ENCODE data around the gene LRP4. TPM values are rescaled to one million over a fixed set of nuclear protein-coding genes. Genes with fewer than 3 reads are reported as not detected.

Gene LRP4
- total RNA-seq, 1 donor: 2.2 TPM

GRCh38 chr11:46961041-46961440, 42.7 kb upstream of the LRP4 start:
- H3K36me3 ChIP-seq (ENCODE audit: insufficient read depth, low read length): no peaks in the 10 kb centered on the region
- peaks cover 2% of the 10 kb centered on the region for H3K79me2 ChIP-seq (ENCODE audit: insufficient read depth, low read length)
- no peaks in the 10 kb centered on the region for H3K27me3 ChIP-seq (ENCODE audit: insufficient read depth, low read length)
- H3K4me3 ChIP-seq (ENCODE audit: insufficient read depth, low read length): no peak overlapping the region
- H3K27ac ChIP-seq (ENCODE audit: low read depth, low read length): no peak overlapping the region
- no peak for DNase-seq (ENCODE audit: insufficient read length, low spot score, missing footprints)
- H4K20me1 ChIP-seq (ENCODE audit: insufficient read depth, low read length): no peaks in the 10 kb centered on the region
- H3K4me1 ChIP-seq (ENCODE audit: insufficient read depth, low read length): no peaks in the 10 kb centered on the region
- no peak overlapping the region for H2AFZ ChIP-seq (ENCODE audit: low read length)
- no peaks in the 10 kb centered on the region for H3K9me3 ChIP-seq (ENCODE audit: low read depth, low read length)
- TF ChIP-seq, protein P1, sequence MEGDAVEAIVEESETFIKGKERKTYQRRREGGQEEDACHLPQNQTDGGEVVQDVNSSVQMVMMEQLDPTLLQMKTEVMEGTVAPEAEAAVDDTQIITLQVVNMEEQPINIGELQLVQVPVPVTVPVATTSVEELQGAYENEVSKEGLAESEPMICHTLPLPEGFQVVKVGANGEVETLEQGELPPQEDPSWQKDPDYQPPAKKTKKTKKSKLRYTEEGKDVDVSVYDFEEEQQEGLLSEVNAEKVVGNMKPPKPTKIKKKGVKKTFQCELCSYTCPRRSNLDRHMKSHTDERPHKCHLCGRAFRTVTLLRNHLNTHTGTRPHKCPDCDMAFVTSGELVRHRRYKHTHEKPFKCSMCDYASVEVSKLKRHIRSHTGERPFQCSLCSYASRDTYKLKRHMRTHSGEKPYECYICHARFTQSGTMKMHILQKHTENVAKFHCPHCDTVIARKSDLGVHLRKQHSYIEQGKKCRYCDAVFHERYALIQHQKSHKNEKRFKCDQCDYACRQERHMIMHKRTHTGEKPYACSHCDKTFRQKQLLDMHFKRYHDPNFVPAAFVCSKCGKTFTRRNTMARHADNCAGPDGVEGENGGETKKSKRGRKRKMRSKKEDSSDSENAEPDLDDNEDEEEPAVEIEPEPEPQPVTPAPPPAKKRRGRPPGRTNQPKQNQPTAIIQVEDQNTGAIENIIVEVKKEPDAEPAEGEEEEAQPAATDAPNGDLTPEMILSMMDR (IDR thresholded peaks at IDR 0.05; ENCODE audit: extremely low read depth, low read depth, low read length): no peak
- no peak overlapping the region for H3K4me2 ChIP-seq (ENCODE audit: insufficient read depth, low read length)

DNA sequence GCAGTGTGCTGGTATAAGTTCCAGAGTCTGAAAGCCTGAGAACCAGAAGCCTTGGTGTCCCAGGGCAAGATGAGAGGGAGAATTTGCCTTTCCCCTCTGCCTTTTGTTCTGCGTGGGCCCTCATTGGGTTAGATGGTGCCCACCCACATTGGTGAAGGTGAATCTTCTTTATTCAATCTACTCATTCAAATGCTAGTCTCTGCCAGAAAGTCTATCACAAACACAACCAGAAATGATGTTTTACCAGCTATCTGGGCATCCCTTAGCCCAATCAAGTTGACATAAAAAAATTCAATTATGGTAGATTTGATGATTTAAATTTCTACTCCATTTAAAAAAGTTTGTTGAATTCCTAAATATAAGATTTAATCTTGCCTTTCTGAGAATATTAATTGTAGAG, 40.4 kb upstream of the LRP4 start:
- TF ChIP-seq, protein P1 (IDR thresholded peaks at IDR 0.05; ENCODE audit: extremely low read depth, low read depth, low read length): no peak

DNA sequence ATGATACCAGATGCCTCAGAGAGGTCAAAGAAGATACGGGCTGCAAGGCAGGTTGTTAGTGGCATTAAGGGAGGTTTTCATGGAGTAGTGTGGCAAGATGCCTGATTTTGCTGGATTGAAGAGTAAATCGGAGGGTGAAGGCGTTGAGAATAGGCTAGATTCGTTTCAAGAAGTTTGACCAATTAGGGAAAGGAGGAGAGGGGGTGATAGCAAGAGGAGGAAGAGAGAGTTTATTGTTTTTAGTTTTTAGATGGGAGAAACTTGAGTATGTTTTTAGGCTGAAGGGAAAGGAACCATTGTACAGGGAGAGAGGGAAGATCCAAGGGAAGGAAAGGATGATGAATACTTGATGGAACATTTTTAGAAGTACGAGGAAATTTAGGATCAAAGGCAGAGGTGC, 34.7 kb upstream of the LRP4 start:
- H3K4me2 ChIP-seq (ENCODE audit: insufficient read depth, low read length): no peak overlapping the region
- DNase-seq (ENCODE audit: insufficient read length, low spot score, missing footprints): no peak
- no peaks in the 10 kb centered on the region for H3K79me2 ChIP-seq (ENCODE audit: insufficient read depth, low read length)
- H3K4me1 ChIP-seq (ENCODE audit: insufficient read depth, low read length): peaks cover 7% of the 10 kb centered on the region
- H2AFZ ChIP-seq (ENCODE audit: low read length): no peak overlapping the region
- TF ChIP-seq, protein P1 (IDR thresholded peaks at IDR 0.05; ENCODE audit: extremely low read depth, low read depth, low read length): no peak
- H4K20me1 ChIP-seq (ENCODE audit: insufficient read depth, low read length): peaks cover 4% of the 10 kb centered on the region
- H3K27ac ChIP-seq (ENCODE audit: low read depth, low read length): no peak overlapping the region
- H3K27me3 ChIP-seq (ENCODE audit: insufficient read depth, low read length): no peaks in the 10 kb centered on the region
- H3K4me3 ChIP-seq (ENCODE audit: insufficient read depth, low read length): no peak overlapping the region
- no peaks in the 10 kb centered on the region for H3K36me3 ChIP-seq (ENCODE audit: insufficient read depth, low read length)
- H3K9me3 ChIP-seq (ENCODE audit: low read depth, low read length): no peaks in the 10 kb centered on the region

More for the DNA sequence above, 40.4 kb upstream of the LRP4 start:
- Histone ChIP-seq H3K9me3 (ENCODE audit: low read depth, low read length) (no peaks in the 10 kb centered on the region), H3K4me2 (ENCODE audit: insufficient read depth, low read length) (no peak overlapping the region), H3K27ac (ENCODE audit: low read depth, low read length) (no peak overlapping the region), H3K79me2 (ENCODE audit: insufficient read depth, low read length) (peaks cover 2% of the 10 kb centered on the region), H4K20me1 (ENCODE audit: insufficient read depth, low read length) (no peaks in the 10 kb centered on the region), H3K36me3 (ENCODE audit: insufficient read depth, low read length) (no peaks in the 10 kb centered on the region), H3K27me3 (ENCODE audit: insufficient read depth, low read length) (no peaks in the 10 kb centered on the region), H3K4me1 (ENCODE audit: insufficient read depth, low read length) (no peaks in the 10 kb centered on the region), H3K4me3 (ENCODE audit: insufficient read depth, low read length) (no peak overlapping the region), H2AFZ (ENCODE audit: low read length) (no peak overlapping the region)
- DNase-seq (ENCODE audit: insufficient read length, low spot score, missing footprints): no peak

DNA sequence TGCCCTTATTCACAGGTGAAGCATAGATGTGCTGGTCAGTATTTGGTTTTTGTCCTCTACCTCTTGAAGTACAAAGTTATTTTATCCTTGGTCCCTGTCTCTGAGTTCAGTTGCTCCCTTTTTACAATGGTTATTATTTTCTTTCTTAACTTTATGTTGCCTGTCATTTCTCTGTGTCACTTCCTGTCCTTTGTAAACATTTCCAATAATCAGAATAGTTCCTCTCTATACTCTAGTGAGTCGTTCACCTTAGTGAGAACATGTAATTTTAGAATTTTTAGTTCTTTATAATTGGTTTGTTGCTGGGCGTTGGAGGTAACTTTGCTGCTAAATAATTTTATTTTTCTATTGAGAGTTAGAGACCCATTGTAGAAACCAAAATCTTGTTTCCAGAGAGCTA, 34.2 kb upstream of the LRP4 start:
- Histone ChIP-seq H3K4me2 (ENCODE audit: insufficient read depth, low read length) (no peak overlapping the region), H3K4me3 (ENCODE audit: insufficient read depth, low read length) (no peak overlapping the region), H3K4me1 (ENCODE audit: insufficient read depth, low read length) (peaks cover 13% of the 10 kb centered on the region), H3K79me2 (ENCODE audit: insufficient read depth, low read length) (no peaks in the 10 kb centered on the region), H2AFZ (ENCODE audit: low read length) (no peak overlapping the region), H4K20me1 (ENCODE audit: insufficient read depth, low read length) (peaks cover 4% of the 10 kb centered on the region), H3K36me3 (ENCODE audit: insufficient read depth, low read length) (no peaks in the 10 kb centered on the region), H3K9me3 (ENCODE audit: low read depth, low read length) (no peaks in the 10 kb centered on the region), H3K27me3 (ENCODE audit: insufficient read depth, low read length) (no peaks in the 10 kb centered on the region), H3K27ac (ENCODE audit: low read depth, low read length) (no peak overlapping the region)
- DNase-seq (ENCODE audit: insufficient read length, low spot score, missing footprints): no peak
- TF ChIP-seq, protein P1 (IDR thresholded peaks at IDR 0.05; ENCODE audit: extremely low read depth, low read depth, low read length): no peak
